IMR-90 (cell line): ENCODE measurements around the gene FAIM.
"Not testable (repeated sequence)": the region's sequence is repeated elsewhere in the genome, so short reads cannot be mapped to it uniquely, and the experiment has no call there.

Experiments
- CEBPB ChIP-seq: IDR thresholded peaks from 2 replicates; pipeline ENCODE4 v1.6.1; 2012; ENCODE audit warnings: low read depth, low read length, improper control_type of control experiment
- CHD1 ChIP-seq: IDR thresholded peaks from 2 replicates; pipeline ENCODE4 v1.6.1; 2012; ENCODE audit warnings: low read depth, low read length, improper control_type of control experiment
- MAZ ChIP-seq: IDR thresholded peaks from 2 replicates; pipeline ENCODE4 v1.6.1; 2012; ENCODE audit warnings: low read depth, mild to moderate bottlenecking, low read length, improper control_type of control experiment, moderate library complexity, borderline replicate concordance
- MXI1 ChIP-seq: IDR thresholded peaks from 2 replicates; pipeline ENCODE4 v1.6.1; 2012; ENCODE audit warnings: low read depth, mild to moderate bottlenecking, low read length, moderate library complexity, borderline replicate concordance
- NFE2L2 ChIP-seq: fragments of 150-350 bp; IDR thresholded peaks from 2 replicates; pipeline ENCODE4 v1.6.1; 2016; ENCODE audit warnings: low read depth, mild to moderate bottlenecking, low read length
- POLR2A ChIP-seq: IDR thresholded peaks from 2 replicates; pipeline ENCODE4 v1.6.1; 2012; ENCODE audit warnings: mild to moderate bottlenecking, low read depth, low read length
- RAD21 ChIP-seq: IDR thresholded peaks from 2 replicates; pipeline ENCODE4 v1.6.1; 2012; ENCODE audit warnings: low read length, improper control_type of control experiment
- RFX5 ChIP-seq: IDR thresholded peaks from 2 replicates; pipeline ENCODE4 v1.8.0; 2012; ENCODE audit warnings: low read depth, mild to moderate bottlenecking, low read length, moderate library complexity
- SMC3 ChIP-seq: fragments of 150-350 bp; IDR thresholded peaks from 2 replicates; pipeline ENCODE4 v1.6.1; 2016; ENCODE audit warnings: low read depth, mild to moderate bottlenecking, antibody characterized with exemption, low read length, moderate library complexity
- TF ChIP-seq, protein P1 (sequence below): conservative IDR thresholded peaks from 2 replicates; pipeline ENCODE4 v1.5.1; 2012; ENCODE audit warnings: mild to moderate bottlenecking, low read depth, low read length, improper control_type of control experiment
- TF ChIP-seq, protein P2 (sequence below): fragments of 150-350 bp; IDR thresholded peaks from 2 replicates; pipeline ENCODE4 v1.6.1; 2016; ENCODE audit warnings: low read depth, mild to moderate bottlenecking, low read length, moderate library complexity, borderline replicate concordance
- TF ChIP-seq, protein P3 (sequence below): fragments of 150-350 bp; IDR thresholded peaks from 2 replicates; pipeline ENCODE4 v1.6.1; 2017; ENCODE audit warnings: mild to moderate bottlenecking, antibody characterized with exemption, low read length, low read depth

DNA sequence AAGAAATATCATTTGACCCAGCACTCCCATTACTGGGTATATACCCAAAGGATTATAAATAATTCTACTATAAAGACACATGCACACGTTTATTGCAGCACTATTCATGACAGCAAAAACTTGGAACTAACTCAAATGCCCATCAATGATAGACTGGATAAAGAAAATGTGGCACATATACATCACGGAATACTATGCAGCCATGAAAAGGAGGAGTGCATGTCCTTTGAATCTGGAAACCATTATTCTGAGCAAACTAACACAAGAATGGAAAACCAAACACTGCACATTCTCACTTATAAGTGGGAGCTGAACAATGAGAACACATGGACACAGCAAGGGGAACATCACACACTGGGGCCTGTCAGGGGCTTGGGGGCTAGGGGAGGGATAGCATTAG lies 42.3 kb upstream of the FAIM start:
- TF ChIP-seq MXI1, NFE2L2, CEBPB, SMC3, POLR2A, CHD1, RFX5, MAZ, RAD21: not testable (repeated sequence)
- TF ChIP-seq, protein P1, sequence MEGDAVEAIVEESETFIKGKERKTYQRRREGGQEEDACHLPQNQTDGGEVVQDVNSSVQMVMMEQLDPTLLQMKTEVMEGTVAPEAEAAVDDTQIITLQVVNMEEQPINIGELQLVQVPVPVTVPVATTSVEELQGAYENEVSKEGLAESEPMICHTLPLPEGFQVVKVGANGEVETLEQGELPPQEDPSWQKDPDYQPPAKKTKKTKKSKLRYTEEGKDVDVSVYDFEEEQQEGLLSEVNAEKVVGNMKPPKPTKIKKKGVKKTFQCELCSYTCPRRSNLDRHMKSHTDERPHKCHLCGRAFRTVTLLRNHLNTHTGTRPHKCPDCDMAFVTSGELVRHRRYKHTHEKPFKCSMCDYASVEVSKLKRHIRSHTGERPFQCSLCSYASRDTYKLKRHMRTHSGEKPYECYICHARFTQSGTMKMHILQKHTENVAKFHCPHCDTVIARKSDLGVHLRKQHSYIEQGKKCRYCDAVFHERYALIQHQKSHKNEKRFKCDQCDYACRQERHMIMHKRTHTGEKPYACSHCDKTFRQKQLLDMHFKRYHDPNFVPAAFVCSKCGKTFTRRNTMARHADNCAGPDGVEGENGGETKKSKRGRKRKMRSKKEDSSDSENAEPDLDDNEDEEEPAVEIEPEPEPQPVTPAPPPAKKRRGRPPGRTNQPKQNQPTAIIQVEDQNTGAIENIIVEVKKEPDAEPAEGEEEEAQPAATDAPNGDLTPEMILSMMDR = not testable (repeated sequence)
- TF ChIP-seq, protein P2, sequence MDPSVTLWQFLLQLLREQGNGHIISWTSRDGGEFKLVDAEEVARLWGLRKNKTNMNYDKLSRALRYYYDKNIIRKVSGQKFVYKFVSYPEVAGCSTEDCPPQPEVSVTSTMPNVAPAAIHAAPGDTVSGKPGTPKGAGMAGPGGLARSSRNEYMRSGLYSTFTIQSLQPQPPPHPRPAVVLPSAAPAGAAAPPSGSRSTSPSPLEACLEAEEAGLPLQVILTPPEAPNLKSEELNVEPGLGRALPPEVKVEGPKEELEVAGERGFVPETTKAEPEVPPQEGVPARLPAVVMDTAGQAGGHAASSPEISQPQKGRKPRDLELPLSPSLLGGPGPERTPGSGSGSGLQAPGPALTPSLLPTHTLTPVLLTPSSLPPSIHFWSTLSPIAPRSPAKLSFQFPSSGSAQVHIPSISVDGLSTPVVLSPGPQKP = not testable (repeated sequence)
- TF ChIP-seq, protein P3, sequence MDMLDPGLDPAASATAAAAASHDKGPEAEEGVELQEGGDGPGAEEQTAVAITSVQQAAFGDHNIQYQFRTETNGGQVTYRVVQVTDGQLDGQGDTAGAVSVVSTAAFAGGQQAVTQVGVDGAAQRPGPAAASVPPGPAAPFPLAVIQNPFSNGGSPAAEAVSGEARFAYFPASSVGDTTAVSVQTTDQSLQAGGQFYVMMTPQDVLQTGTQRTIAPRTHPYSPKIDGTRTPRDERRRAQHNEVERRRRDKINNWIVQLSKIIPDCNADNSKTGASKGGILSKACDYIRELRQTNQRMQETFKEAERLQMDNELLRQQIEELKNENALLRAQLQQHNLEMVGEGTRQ = not testable (repeated sequence)
